ENCODE measurements around the gene AUTS2. TPM values are rescaled to one million over a fixed set of nuclear protein-coding genes. Genes with fewer than 3 reads are reported as not detected.

AUTS2 gene
- total and polyA plus RNA-seq, 2 of the 8 experiments (the other 6 are each of a cell fraction or from before 2014, with no cell fraction given) = 25.9 to 101 TPM

GRCh38 chr7:70733090-70733489, 1134.8 kb downstream of the AUTS2 start:
- no peak overlapping the region for H3K4me3 ChIP-seq (ENCODE audit: extremely low read depth in 1 of 4, insufficient read depth in 2 of 4, low read depth in 3 of 4, low read length in 4 of 4)
- H3K9ac ChIP-seq (replicated peaks in 1 of 4; ENCODE audit: extremely low read depth in 1 of 4, low read depth in 3 of 4, low read length in 3 of 4) = no peak overlapping the region
- no peak overlapping the region for H2BK15ac ChIP-seq (ENCODE audit: low read length)
- no peak overlapping the region for H3K23ac ChIP-seq (ENCODE audit: insufficient read length)
- FAIRE-seq = no peak
- no peak overlapping the region for H4K91ac ChIP-seq (replicated peaks; ENCODE audit: insufficient read length, low read length)
- no peak overlapping the region for H2BK20ac ChIP-seq (ENCODE audit: low read length)
- H3K9me3 ChIP-seq (ENCODE audit: insufficient read depth in 2 of 2, low read depth in 1 of 2, low read length in 1 of 2) = 0 out of 4 replicates have a peak, but pooled peaks cover 0 to 3% of the 10 kb centered on the region in 2 experiments
- H3K4me2 ChIP-seq (ENCODE audit: insufficient read depth in 1 of 2, low read depth in 2 of 2, low read length in 2 of 2) = no peak overlapping the region
- no peak overlapping the region for H2BK5ac ChIP-seq (ENCODE audit: low read depth, low read length)
- no peak overlapping the region for H3K56ac ChIP-seq (replicated peaks; ENCODE audit: insufficient read length, low read depth, low read length)
- 95% methylated on average over 2 of the region's 2 CpGs; no CpG with 5 or more reads in 1 of the 2 experiments for WGBS, 2 experiments (ENCODE audit: extremely low coverage in 1 of 2, insufficient coverage in 1 of 2, insufficient read length in 1 of 2, insufficient replicate concordance in 2 of 2, low coverage in 1 of 2, low lambda C conversion rate in 2 of 2, missing lambda C conversion rate in 1 of 2)
- no peak overlapping the region for H2AK5ac ChIP-seq (ENCODE audit: low read depth, low read length)
- H3K4me1 ChIP-seq (replicated peaks in 1 of 4; ENCODE audit: control insufficient read depth in 3 of 4, insufficient read depth in 4 of 4, low read length in 3 of 4) = peaks cover 6 to 29% (median 20%) of the 10 kb centered on the region in 4 experiments
- peaks cover 24 to 93% of the 10 kb centered on the region in 2 experiments; a peak in 3 of 4 replicates for H3K79me2 ChIP-seq (ENCODE audit: control insufficient read depth in 1 of 2, insufficient read depth in 2 of 2, low read length in 2 of 2)
- CTCF ChIA-PET (ENCODE audit: partially characterized antibody) = interaction anchor here (1.1 kb wide), 1 partner anchor 9 kb away, joined by 3 read pairs; no protein-coding TSS in a partner anchor
- no peak for DNase-seq (ENCODE audit: low read depth in 1 of 2, low spot score in 2 of 2)
- H3K23me2 ChIP-seq (ENCODE audit: low read depth, low read length) = no peaks in the 10 kb centered on the region
- H4K20me1 ChIP-seq (replicated peaks in 1 of 2; ENCODE audit: control insufficient read depth in 1 of 2, insufficient read depth in 2 of 2, low read length in 2 of 2) = peaks cover 8 to 16% of the 10 kb centered on the region in 2 experiments
- no peak overlapping the region for H3K4ac ChIP-seq (replicated peaks; ENCODE audit: insufficient read length, low read depth, low read length)
- no peak overlapping the region for H2AFZ ChIP-seq (ENCODE audit: low read length)
- no peak overlapping the region for H3K27ac ChIP-seq (ENCODE audit: low read depth, low read length)
- no peak overlapping the region for H2BK12ac ChIP-seq (ENCODE audit: low read depth, low read length)
- H3K27me3 ChIP-seq (replicated peaks in 1 of 4; ENCODE audit: control insufficient read depth in 3 of 4, extremely low read depth in 1 of 4, insufficient read depth in 3 of 4, low read length in 3 of 4) = no peaks in the 10 kb centered on the region
- peaks cover 9% of the 10 kb centered on the region for H3K79me1 ChIP-seq (ENCODE audit: low read depth, low read length)
- H3K14ac ChIP-seq (ENCODE audit: insufficient read length) = no peak overlapping the region
- no peak overlapping the region for H4K8ac ChIP-seq (ENCODE audit: extremely low read depth, insufficient read depth, low read length)
- no peak overlapping the region for H3K18ac ChIP-seq (ENCODE audit: extremely low read depth, low read length)
- POLR2A ChIA-PET (ENCODE audit: partially characterized antibody) = interaction anchor here (0.9 to 1.2 kb wide), 2 partner anchors 11 to 38 kb away, joined by 3 read pairs; no protein-coding TSS in a partner anchor
- H2BK120ac ChIP-seq (replicated peaks; ENCODE audit: low read depth, low read length) = no peak overlapping the region
- H4K5ac ChIP-seq (ENCODE audit: insufficient read length, low read depth, low read length) = no peak overlapping the region
- H3K36me3 ChIP-seq (ENCODE audit: control insufficient read depth in 2 of 4, insufficient read depth in 4 of 4, low read length in 3 of 4) = peaks cover 0 to 14% (median 3%) of the 10 kb centered on the region in 4 experiments; a peak in 1 of 8 replicates
- TF ChIP-seq POLR2AphosphoS5 (IDR thresholded peaks at IDR 0.05; ENCODE audit: low read depth, low read length) (no peak), USF2 (IDR thresholded peaks at IDR 0.05; ENCODE audit: low read length) (no peak), TAF7 (optimal IDR thresholded peaks at IDR 0.05; ENCODE audit: borderline replicate concordance, low read depth, low read length) (no peak), TEAD4 (IDR thresholded peaks at IDR 0.05; ENCODE audit: low read depth, low read length) (no peak), SUZ12 (IDR thresholded peaks at IDR 0.05; ENCODE audit: low read length) (no peak), TAF1 (IDR thresholded peaks at IDR 0.05; ENCODE audit: low read depth, low read length) (no peak), GABPA (IDR thresholded peaks at IDR 0.05; ENCODE audit: borderline replicate concordance, insufficient read depth, low read length) (no peak), MAFK (IDR thresholded peaks at IDR 0.05; ENCODE audit: low read depth, low read length) (no peak), SP2 (IDR thresholded peaks at IDR 0.05; ENCODE audit: low read length) (no peak), YY1 (IDR thresholded peaks at IDR 0.05; ENCODE audit: low read depth, low read length) (no peak), RXRA (IDR thresholded peaks at IDR 0.05; ENCODE audit: insufficient read depth, low read depth, low read length) (no peak), CEBPB (IDR thresholded peaks at IDR 0.05; ENCODE audit: low read depth, low read length) (no peak), E2F6 (IDR thresholded peaks at IDR 0.05) (no peak)
